Raji (cell line): ENCODE measurements around the gene DIPK2A.

Experiments
- POLR2A ChIP-seq: IDR thresholded peaks from 2 replicates; pipeline ENCODE4 v1.6.1; 2011; ENCODE audit warnings: low read depth, low read length, control low read depth; ENCODE audit not compliant: insufficient read depth

Gene DIPK2A

DNA sequence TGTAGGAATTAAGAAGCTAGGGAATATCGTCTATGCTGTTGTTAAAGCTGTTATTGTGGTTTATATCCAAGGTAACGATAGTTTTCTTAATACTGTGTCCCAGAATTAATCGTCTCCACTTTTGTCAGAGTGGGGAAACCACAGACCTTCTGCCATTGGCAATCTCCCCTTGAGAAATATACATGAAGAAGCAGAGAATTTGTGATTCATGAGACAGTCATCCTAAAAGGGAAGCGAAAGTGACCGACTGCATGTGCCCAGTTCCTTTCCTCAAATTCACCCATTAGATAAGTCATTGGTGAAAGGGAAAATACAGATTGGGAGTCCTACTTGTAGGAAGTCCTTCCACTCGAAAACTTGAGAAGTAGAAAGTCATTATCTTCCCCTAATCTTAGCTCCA lies 26.6 kb downstream of the DIPK2A start:
- no peak for TF ChIP-seq POLR2A

DNA sequence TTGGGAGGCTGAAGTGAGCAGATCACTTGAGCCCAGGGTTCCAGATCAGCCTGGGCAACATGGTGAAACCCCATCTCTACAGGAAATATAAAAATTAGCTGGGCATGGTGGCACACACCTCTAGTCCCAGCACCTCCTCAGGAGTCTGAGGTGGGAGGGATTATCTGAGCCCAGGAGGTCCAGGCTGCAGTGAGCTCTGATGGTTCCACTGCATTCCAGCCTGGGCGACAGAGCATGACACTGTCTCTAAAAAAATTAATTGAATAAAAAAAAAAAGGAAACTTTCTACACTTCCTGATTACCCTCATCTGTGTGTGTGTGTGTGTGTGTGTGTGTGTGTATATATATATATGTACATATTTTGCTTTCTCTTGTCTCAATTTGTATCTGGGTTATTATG lies 31.4 kb downstream of the DIPK2A start:
- TF ChIP-seq POLR2A = no peak

DNA sequence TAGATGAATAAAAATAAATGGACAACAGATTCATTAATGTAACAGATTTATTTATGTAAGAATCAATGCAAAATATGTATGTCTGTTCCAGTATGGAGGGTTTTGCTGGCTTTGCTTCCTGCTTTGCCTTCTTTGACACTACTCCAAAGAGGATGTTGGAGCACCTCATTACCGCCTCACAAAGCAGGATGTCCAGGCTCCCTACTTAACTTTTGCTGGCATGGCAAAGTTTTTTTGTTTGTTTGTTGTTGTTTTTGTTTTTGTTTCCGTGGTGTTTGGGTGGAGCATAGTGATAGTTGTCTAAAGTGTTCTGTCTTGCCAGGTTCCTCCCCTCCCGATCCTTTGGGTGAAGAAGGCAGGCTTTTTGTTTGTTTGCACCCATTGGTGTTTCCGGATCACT lies 38.7 kb downstream of the DIPK2A start:
- TF ChIP-seq POLR2A = no peak

DNA sequence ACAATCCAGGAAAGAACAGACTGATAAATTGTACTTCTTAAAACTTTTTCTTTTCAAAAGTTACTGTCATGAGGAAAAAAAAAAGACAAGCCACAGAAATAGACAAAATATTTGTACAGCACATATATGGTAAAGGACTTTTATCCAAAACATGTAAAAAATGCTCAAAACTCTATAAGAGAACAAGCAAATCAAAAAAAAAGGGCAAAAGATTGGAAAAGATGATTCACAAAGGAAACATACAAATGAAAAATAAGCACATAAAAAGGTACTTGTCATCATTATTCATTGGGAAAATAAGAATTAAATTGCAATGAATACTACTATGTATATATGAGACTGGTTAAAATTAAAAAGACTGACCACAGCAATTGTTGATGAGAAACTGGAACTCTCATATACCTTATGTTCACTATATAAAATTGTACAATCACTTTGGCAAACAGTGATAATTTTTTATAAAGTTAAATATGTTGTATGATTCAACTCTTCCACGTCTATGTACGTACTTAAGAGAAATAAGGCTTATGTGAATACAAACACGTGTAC lies 39.7 kb downstream of the DIPK2A start:
- no peak for TF ChIP-seq POLR2A

DNA sequence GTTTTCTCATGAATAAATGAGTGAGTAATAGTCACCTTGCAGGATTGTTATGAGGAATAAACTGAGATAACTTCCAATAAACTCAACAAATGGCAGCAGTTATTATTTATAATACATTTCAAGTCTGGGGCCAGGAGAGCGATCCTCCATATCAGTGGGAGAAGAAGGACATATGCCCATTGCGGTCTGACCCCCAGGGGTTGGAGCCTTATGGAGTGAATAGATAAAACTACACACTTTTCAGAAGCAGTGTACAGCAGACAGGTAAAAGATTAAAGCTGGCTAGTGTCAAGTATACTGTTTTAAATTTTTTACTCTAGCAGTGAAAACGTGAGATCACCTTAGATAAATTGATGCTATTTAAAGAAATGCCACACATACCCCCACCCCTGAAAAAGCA lies 43.5 kb downstream of the DIPK2A start:
- no peak for TF ChIP-seq POLR2A

DNA sequence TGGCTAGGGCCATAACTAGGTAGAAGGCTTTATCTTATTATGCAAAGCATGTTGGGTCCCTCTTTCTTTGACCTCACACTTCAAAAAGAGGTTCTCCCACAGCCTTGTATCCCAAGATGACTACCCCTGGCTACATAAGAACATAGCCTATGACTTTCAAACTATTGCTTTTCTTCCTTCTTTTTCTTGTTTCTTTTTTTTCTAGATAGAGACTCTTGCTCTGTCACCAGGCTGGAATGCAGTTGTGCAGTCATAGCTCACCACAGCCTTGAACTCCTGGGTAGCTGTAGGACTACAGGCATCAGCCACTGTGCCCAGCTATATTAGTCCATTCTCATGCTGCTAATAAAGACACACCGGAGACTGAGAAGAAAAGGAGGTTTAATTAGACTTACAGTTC lies 47.2 kb downstream of the DIPK2A start:
- TF ChIP-seq POLR2A = no peak
